AG04450 (cell line): ENCODE data around the gene DUXB. TPM values are rescaled to one million over a fixed set of nuclear protein-coding genes. Genes with fewer than 3 reads are reported as not detected.

Experiments used
- CTCF ChIA-PET: fragments of 300-600, 350-600 bp; formaldehyde crosslinking; extraction: SDS; loops from one replicate; lab custom pipeline; 2022; ENCODE audit warnings: antibody characterized with exemption, inconsistent platforms; lab: Charles Lee
- POLR2A ChIA-PET: fragments of 350-600 bp; formaldehyde crosslinking; extraction: SDS; loops from one replicate; lab custom pipeline; 2021; ENCODE audit warnings: antibody characterized with exemption, inconsistent platforms; lab: Yijun Ruan, JAX
- DNase-seq: peaks from one replicate; pipeline ENCODE4 v3.0.0-alpha.2; 2011; ENCODE audit warnings: low read depth, low spot score
- H3K27ac ChIP-seq: one replicate; pipeline ENCODE4 v1.5.1; 2012; ENCODE audit warnings: low read depth, low read length, control low read depth
- H3K27me3 ChIP-seq: one replicate; pipeline ENCODE4 v1.6.0; 2012; ENCODE audit warnings: low read length; ENCODE audit not compliant: control insufficient read depth, insufficient read depth
- H3K4me3 ChIP-seq: 2 replicates; pipeline ENCODE4 v1.5.1; 2011; ENCODE audit warnings: mild to moderate bottlenecking, low read depth, low read length, control low read depth
- H3K9me3 ChIP-seq: 2 replicates; pipeline ENCODE4 v1.5.1; 2012; ENCODE audit warnings: low read length; ENCODE audit not compliant: control insufficient read depth, insufficient read depth
- CTCF ChIP-seq: IDR thresholded peaks from 2 replicates; pipeline ENCODE4 v1.5.1; 2011; ENCODE audit warnings: low read depth, low read length, control low read depth, inconsistent platforms
- polyA minus RNA-seq: library from RNA; depleted of rRNA, polyadenylated mRNA; stranded (reverse); fragments of >200 nt; gene quantifications from 2 replicates; pipeline ENCODE4 v1.2.3, GENCODE V29; 2011; rRNA and poly(A)+ RNA removed
- polyA plus RNA-seq: library from polyadenylated mRNA; depleted of rRNA; stranded (reverse); fragments of >200 nt; gene quantifications from 2 replicates; pipeline ENCODE4 v1.2.3, GENCODE V29; 2011; rRNA removed

The DUXB gene
- polyA plus RNA-seq (not detected in 2 replicates), polyA minus RNA-seq (not detected in 2 replicates)

GRCh38 chr16:75701361-75701760 is at the start of gene DUXB:
Gene DUXB, minus strand, starts transcription at chr16:75701461. Its CDS starts 43 bp downstream, at chr16:75701418.
- H3K27me3 ChIP-seq = no peaks in the 10 kb centered on the region
- H3K4me3 ChIP-seq = no peak within 1 kb of the TSS
- no peak within 1 kb of the TSS for H3K27ac ChIP-seq
- DNase-seq = no peak
- no peak for TF ChIP-seq CTCF
- CTCF ChIA-PET = no interaction called here
- POLR2A ChIA-PET = no interaction called here
- H3K9me3 ChIP-seq = no peaks in the 10 kb centered on the region

DNA sequence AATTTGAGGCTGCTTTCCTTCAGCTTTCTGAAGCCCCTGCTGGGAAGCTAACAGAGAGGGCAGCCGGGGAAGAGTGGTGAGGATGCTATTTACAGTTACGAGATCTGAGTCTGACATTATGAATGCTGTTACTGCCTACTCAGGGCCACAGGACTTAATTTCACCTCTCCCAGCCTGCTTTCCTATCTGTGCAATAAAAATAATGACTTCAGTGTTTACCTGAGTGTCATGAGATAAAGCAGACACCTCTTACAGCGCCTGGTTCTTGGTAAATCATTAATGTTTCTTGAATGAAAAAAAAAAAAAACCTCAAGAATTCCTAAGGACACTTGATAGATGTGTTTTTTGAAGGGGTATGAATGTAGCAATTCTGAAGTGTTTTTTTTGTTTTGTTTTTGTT is 49.3 kb upstream of the DUXB start:
- Histone ChIP-seq H3K27me3 (no peaks in the 10 kb centered on the region), H3K9me3 (no peaks in the 10 kb centered on the region), H3K27ac (no peak overlapping the region), H3K4me3 (no peak overlapping the region)
- CTCF ChIA-PET = interaction anchor here (1.5 kb wide), 1 partner anchor 22 kb away, joined by 3 read pairs; no protein-coding TSS in a partner anchor
- TF ChIP-seq CTCF = no peak
- POLR2A ChIA-PET = no interaction called here
- no peak for DNase-seq

GRCh38 chr16:75746359-75746758 is 45.1 kb upstream of the DUXB start:
- H3K27me3 ChIP-seq = no peaks in the 10 kb centered on the region
- no peak for TF ChIP-seq CTCF
- CTCF ChIA-PET = interaction anchor here (1.0 kb wide), 1 partner anchor 43 kb away, joined by 3 read pairs; no protein-coding TSS in a partner anchor
- H3K9me3 ChIP-seq = peaks cover 2% of the 10 kb centered on the region; the same call in 1 of the 2 replicates
- H3K4me3 ChIP-seq = no peak overlapping the region
- POLR2A ChIA-PET = no interaction called here
- no peak overlapping the region for H3K27ac ChIP-seq
- DNase-seq = no peak

DNA sequence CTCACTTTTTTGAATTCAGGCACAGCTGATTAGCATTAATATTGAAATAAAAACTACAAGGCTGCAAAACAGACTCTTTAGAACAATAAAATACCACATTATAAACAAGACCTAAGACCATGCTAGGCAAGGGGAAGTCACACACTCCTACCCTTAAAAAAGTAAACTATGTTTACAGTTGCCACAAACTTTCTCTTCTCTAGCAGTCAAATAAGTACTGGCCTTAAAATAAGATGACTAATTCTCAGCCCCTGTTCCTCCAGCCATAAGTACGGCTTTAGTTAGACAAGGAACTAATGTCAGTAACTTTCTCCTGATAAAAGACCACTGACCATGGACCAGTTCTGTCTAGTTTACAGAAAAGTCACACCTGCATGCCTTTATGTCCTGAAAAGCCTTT is 44.6 kb upstream of the DUXB start:
- Histone ChIP-seq H3K27ac (no peak overlapping the region), H3K9me3 (peaks cover 2% of the 10 kb centered on the region; the same call in 1 of the 2 replicates), H3K4me3 (no peak overlapping the region), H3K27me3 (no peaks in the 10 kb centered on the region)
- no peak for TF ChIP-seq CTCF
- POLR2A ChIA-PET = no interaction called here
- no peak for DNase-seq
- CTCF ChIA-PET = no interaction called here

DNA sequence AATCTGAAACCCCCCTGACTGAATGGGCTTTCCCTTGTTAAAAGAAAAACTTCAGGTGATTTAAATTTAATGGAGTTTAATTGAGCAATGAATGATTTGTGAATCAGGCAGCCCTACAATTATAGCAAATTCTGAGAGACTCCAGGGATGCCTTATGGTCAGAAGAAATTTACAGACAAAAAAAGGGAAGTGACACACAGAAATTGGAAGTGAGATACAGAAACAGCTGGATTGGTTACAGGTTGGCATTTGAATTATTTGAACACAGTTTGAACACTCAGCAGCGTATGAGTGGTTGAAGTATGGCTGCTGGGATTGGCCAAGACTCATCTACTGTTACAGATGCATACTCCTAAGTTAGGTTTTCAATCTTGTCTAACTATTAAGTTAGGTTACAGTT is 44.0 kb upstream of the DUXB start:
- ChIA-PET POLR2A (no interaction called here), CTCF (no interaction called here)
- Histone ChIP-seq H3K9me3 (peaks cover 6% of the 10 kb centered on the region), H3K27me3 (no peaks in the 10 kb centered on the region), H3K4me3 (no peak overlapping the region), H3K27ac (no peak overlapping the region)
- TF ChIP-seq CTCF = no peak
- no peak for DNase-seq
